Measurements from ENCODE around the gene KLK15.

The KLK15 gene

GRCh38 chr19:50779504-50780457 lies 53.6 kb downstream of the KLK15 start:
- DNase-seq (ENCODE audit: low spot score), result no peak
- CTCF ChIA-PET, result interaction anchor here (0.6 to 1.2 kb wide), 8 partner anchors 31 to 422 kb away, joined by 3 to 4 read pairs (median 3); partner anchors contain the start of gene CLEC11A
- no peak overlapping the region for H3K27ac ChIP-seq
- TF ChIP-seq, protein P1, sequence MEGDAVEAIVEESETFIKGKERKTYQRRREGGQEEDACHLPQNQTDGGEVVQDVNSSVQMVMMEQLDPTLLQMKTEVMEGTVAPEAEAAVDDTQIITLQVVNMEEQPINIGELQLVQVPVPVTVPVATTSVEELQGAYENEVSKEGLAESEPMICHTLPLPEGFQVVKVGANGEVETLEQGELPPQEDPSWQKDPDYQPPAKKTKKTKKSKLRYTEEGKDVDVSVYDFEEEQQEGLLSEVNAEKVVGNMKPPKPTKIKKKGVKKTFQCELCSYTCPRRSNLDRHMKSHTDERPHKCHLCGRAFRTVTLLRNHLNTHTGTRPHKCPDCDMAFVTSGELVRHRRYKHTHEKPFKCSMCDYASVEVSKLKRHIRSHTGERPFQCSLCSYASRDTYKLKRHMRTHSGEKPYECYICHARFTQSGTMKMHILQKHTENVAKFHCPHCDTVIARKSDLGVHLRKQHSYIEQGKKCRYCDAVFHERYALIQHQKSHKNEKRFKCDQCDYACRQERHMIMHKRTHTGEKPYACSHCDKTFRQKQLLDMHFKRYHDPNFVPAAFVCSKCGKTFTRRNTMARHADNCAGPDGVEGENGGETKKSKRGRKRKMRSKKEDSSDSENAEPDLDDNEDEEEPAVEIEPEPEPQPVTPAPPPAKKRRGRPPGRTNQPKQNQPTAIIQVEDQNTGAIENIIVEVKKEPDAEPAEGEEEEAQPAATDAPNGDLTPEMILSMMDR (conservative IDR thresholded peaks at IDR 0.05; ENCODE audit: low read depth), result no peak
- POLR2A ChIA-PET (ENCODE audit: low non-redundant PET), result interaction anchor here (0.7 kb wide), 1 partner anchor 58 kb away, joined by 3 read pairs; no protein-coding TSS in a partner anchor

- no peak overlapping the region for H3K27ac ChIP-seq
- CTCF ChIA-PET, result interaction anchor here (0.7 to 1.2 kb wide), 3 partner anchors 48 to 422 kb away, joined by 3 to 4 read pairs (median 3); no protein-coding TSS in a partner anchor
- TF ChIP-seq, protein P1 (conservative IDR thresholded peaks at IDR 0.05; ENCODE audit: low read depth), result no peak
- POLR2A ChIA-PET (ENCODE audit: low non-redundant PET), result interaction anchor here (0.7 kb wide), 1 partner anchor 57 kb away, joined by 3 read pairs; no protein-coding TSS in a partner anchor
- DNase-seq (ENCODE audit: low spot score), result no peak
Measured at GRCh38 chr19:50778906-50779430, 54.4 kb downstream of the KLK15 start.

- no peak for DNase-seq (ENCODE audit: low spot score)
- ChIA-PET CTCF (interaction anchor here (1.1 kb wide), 2 partner anchors 54 to 144 kb away, joined by 3 to 5 read pairs; no protein-coding TSS in a partner anchor), POLR2A (ENCODE audit: low non-redundant PET) (no interaction called here)
- H3K27ac ChIP-seq, result no peak overlapping the region
- TF ChIP-seq, protein P1 (conservative IDR thresholded peaks at IDR 0.05; ENCODE audit: low read depth), result no peak
Measured at GRCh38 chr19:50777830-50778303, 55.5 kb downstream of the KLK15 start.

- TF ChIP-seq, protein P1 (conservative IDR thresholded peaks at IDR 0.05; ENCODE audit: low read depth), result no peak
- no peak for DNase-seq (ENCODE audit: low spot score)
- POLR2A ChIA-PET (ENCODE audit: low non-redundant PET), result no interaction called here
- CTCF ChIA-PET, result interaction anchor here (0.6 to 1.1 kb wide), 3 partner anchors 145 to 239 kb away, joined by 3 to 5 read pairs (median 3); no protein-coding TSS in a partner anchor
- H3K27ac ChIP-seq, result no peak overlapping the region
Measured at GRCh38 chr19:50777261-50777660, 56.1 kb downstream of the KLK15 start.

GRCh38 chr19:50776131-50776530 lies 57.2 kb downstream of the KLK15 start:
- H3K27ac ChIP-seq, result no peak overlapping the region
- CTCF ChIA-PET, result interaction anchor here (0.6 kb wide), 1 partner anchor 9 kb away, joined by 4 read pairs; no protein-coding TSS in a partner anchor
- POLR2A ChIA-PET (ENCODE audit: low non-redundant PET), result no interaction called here
- TF ChIP-seq, protein P1 (conservative IDR thresholded peaks at IDR 0.05; ENCODE audit: low read depth), result no peak
- DNase-seq (ENCODE audit: low spot score), result no peak
